Hepatic stellate cell (primary cell): ENCODE measurements around the gene SPATA45.

Experiments
- DNase-seq: peaks from one replicate; pipeline ENCODE4 v3.0.0; 2011; ENCODE audit warnings: low spot score

The SPATA45 gene

DNA sequence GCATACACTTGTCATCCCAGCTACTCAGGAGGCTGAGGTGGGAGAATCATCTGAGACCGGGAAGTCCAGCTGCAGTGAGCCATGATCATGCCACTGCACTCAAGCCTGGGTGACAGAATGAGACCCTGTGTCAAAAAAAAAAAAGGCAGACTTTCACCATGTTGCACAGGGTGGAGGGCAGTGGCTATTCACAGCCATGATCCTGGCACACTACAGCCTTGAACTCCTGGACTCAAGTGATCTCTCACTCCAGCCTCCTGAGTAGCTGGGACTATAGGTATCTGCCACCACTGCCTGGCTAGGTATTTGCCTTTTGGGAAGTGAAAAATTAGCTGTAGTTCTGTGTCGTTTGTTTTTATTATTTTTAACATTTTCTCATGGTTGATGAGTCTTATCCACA is 19.1 kb downstream of the SPATA45 start:
- DNase-seq = no peak

DNA sequence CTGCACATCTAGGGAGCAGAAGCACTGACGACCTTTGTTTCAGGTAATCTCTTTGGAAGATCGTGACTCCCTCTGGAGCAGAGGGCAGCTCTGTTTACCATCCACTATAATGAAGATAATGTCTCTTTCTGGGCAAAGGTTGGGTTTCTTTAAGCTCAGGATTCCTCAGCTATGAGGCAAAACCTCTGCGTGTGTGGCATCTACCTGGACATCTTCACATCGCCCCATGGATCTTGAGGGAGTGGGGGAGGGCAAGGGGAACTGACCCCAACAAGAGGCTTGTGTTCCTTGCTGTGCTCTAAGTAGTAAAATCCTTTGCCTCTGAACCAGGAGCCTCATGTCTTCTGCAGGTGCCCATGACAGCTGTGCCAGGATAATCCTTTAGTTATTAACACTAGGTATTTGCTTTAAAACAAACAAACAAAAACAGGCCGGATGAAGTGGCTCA is 19.6 kb downstream of the SPATA45 start:
- no peak for DNase-seq

DNA sequence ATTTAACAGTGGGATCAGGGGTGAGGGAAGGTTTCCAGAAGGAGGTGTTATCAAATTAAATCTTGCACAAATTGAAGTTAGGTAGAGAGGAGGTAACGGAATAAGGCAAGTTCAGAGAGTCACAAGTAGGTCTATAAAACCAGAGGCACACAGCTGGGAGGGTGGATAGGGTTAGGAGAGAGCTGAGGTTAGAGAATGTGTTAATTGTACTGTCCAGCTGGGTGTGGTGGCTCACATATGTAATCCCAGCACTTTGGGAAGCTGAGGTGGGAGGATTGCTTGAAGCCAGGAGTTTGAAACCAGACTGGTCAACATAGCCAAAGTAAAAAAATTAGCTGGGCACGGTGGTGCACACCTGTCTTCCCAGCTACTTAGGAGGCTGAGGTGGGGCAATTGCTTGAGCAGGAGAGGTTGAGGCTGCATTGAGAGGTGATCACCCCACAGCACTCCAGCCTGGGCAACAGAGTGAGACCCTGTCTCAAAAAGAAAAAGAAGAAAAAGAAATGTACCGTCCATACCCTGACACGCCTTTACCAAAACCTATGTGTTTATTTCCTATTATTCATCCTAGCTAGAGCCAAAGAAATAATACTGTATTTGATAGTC is 20.2 kb downstream of the SPATA45 start:
- DNase-seq = no peak

DNA sequence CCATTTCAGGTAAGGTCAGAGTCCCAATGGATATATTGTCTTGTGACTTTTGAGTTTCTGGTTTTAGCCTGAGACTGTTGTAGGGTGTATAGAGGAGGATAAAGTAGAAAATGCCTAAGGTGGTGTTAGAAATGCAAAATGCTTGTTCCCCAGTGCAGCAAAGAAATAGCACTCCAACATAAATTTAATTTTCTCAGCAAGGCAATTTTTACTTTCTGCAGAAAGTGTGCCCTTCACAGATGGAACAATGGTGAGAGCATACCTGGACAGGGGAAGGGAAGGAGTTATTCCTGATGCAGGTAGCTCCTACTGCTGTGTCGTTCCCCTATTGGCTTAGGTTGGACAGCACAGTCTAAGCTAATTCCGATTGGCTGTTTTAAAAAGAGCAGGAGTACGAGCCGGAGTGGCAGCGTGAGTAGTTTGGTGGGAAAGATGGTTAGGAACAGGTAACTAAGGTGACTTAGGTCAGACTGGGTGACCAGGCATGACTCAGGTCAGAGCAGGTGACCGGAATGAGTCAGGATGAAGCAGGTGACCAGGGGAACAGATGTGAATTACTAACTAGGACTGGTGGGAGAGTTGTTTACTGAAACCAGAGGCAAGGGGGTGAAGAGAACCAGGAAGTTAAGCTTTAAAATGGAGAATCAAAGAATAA is 21.5 kb downstream of the SPATA45 start:
- DNase-seq = no peak

DNA sequence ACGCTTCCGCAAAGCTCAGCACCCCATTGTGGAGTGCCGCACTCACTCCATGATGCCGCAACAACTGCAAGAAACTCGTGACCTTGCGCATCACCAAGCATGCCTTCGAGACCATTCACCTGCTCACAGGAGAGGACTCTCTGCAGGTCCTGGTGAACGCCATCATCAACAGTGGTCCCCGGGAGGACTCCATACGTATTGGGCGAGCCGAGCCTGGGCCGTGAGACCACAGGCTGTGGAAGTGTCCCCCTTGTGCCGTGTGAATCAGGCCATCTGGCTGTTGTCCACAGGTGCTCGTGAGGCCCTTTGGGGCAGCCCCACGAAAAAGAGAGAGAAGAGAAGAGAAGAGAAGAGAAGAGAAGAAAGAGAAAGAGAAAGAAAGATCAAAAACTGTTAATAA is 23.2 kb downstream of the SPATA45 start:
- DNase-seq = no peak

DNA sequence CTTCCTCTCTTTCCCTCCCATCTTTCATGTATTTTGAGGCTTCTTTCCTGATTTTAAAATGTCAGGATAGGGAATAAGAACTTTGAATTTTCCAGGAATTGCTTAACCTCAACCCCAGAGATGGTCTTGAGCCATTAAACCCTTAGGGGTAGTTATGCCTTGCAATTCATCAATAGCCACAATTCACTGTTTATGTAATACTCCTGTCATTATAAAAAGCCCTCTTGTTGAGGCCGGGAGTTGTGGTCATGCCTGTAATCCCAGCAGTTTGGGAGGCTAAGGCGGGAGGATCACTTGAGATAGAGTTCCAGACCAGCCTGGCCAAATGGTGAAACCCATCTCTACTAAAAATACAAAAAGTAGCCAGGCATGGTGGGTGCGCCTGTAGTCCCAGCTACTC is 24.5 kb downstream of the SPATA45 start:
- DNase-seq = no peak

DNA sequence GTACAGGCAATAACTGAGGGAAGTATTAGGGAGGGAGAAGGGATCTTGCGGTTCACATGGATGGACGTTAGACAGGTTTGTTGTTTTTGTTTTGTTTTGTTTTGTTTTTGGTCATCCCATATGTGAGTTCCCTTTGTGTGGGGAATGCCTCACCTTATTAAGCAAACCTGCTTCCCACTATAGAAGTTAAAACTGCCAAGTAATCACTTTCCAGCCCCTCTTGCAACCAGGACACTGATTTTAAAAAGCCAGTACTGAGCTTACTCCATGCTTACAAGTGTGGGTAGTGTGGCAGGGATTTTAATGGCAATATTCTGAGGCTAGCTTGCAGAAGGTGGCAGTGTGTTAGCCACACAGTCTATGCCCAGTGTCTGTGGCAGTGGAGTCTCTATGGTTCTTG is 26.5 kb downstream of the SPATA45 start:
- DNase-seq = no peak

DNA sequence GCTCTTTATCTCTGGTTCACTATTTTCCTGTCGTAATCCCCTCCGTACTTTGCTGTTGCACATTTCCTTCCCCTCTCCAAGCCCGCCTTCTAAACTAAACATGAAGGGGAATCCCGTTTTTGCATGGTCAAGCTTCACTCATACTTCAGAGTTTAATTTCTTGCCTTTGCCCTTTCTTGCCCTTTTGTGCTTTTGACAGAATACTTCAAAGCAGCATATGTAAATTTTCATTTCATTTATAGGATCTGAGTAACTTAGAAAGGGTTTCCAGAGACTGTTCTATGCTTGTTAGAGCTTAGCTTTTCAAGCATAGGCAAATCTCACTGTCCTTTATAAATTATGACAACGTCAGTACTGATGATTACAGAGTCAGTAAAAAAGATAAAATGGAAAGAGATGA is 27.7 kb downstream of the SPATA45 start:
- DNase-seq = no peak

DNA sequence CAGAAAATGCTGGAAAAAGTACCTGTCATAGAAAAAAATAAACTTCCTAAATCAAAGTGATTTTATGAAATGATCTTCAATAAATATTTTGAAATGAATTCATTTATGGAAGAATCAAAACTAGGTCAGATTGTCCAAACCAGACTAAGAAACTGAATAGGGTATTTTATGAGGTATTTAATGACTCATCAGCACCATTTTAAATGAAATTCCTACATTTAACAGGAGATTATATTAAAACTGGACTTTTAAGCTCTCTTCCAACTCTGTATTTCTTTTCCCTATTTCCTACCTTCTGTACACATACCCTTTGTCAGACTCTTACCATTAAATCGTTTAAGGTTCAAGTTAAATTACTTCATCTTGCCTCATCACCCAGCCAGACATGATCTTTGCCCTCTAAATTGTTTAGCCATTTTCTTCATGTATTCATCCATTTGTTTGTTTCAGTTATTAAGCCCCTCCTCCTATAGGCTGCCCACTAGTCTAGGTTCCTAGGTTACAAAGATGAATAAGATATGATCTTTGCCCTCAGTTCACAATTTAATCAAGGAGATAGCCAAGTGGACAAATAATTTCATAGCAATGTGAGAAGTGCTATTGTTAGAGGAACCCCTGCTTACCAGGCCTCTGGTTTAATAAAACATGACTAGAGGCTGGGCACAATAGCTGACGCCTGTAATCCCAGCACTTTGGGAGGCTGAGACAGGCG is 30.7 kb downstream of the SPATA45 start:
- no peak for DNase-seq

DNA sequence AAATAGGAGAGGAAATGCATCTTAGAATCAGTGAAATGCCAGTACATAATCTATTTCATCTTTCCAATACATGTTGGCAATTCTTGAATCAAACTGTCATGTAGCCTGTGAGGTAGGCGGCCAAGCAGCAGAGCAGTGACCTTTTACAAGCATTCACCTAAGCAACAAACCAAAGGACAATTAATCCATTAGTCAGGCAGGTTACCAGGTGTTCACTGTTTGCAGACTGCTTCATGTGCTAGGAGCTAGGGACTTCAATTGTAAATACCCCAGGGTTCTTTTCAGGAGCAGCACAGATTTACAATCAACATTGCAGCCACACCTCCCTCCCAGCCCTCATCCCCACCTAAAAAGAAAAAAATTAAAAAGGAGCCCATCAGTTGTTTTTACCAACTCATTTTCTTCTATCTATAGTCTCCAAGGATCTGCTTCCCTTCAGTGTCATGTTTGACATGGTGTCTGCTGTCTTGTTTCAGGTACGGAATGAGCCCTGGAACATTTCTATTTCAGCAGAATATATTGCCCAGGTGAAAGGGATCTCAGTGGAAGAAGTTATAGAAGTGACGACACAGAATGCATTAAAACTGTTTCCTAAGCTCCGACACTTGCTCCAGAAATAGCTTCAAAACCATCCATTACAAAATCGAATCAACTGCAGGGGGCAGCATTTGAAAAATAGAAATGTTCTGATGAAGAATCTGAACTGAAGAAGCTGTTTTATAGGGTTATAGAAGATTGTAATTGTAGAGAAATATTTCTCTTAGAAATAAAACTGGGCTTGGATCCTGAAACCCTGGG is 32.7 kb downstream of the SPATA45 start:
- no peak for DNase-seq

DNA sequence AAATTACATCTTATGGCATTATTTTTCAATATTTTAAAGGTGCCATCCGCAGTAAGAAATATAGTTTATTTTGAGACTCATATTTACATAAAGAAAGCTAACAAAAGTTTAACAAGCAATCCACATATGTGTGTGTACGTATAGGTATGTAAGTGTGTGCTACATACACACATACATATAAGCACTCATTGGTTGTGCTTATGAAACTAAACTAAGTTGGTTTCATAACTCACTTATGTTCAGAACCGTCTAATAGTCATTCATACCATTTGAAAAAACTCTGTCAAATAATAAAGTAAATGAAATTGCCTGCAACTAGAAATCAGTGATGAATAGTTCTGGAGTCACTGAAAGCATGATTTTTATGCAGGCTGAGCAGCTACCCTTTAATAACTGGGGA is 41.7 kb downstream of the SPATA45 start:
- no peak for DNase-seq

DNA sequence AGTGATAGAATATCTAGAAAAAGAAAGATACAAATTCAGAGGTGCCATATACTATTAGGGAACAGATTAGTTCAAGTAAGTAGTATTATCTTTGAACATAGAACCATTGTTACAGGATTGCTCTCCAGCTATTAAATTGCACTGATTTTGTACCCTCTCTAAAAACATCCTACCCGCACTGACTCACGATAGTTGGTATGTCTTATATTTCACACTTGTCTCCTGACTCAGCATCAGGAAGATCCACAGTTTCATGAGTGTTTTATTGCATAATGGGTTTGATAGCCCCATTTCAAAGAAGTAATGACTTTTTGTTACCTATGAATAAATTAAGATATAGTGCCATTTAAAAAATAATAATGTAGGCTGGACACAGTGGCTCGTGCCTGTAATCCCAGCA is 49.8 kb downstream of the SPATA45 start:
- no peak for DNase-seq

DNA sequence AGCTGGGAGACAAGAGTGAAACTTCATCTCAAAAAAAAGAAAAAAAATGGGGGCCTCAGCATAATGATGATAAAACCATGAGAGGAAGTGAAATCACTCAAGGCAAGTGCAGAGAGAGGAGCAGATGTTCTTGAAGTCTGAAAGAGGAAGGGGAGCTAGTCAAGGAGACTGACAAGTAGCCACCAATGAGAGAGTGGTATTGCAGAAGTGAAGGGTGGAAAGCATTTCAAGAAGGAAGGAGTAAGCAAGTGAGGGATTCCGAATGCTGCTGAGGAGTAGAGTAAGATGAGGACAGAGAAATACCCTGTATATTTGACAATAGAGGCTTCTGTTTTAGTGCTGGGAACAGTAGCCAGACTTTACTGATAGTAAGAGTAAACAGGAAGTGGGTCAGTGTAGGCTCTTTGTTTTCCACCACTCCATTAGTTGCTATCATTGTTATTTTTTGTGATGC is 52.9 kb downstream of the SPATA45 start:
- DNase-seq = no peak

DNA sequence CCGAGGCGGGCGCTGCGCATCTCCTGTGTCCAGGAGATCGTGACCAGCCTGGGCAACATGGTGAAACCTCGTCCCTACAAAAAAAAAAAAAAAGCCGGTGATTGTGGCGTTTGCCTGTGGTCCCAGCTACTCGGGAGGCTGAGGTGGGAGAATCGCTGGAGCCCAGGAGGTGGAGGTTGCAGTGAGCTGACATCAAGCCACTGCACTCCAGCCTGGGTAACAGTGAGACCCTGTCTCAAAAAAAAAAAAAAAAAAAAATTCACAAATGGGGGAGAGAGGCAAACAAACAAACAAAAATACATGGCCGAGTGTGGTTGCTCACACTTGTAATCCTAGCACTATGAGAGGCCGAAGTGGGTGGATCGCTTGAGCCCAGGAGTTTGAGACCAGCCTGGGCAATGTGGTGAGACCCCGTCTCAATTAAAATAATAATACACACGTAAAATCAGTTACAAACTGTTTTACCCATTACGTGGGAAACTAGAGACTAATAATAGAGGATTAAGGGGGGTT is 55.0 kb downstream of the SPATA45 start:
- DNase-seq = no peak

DNA sequence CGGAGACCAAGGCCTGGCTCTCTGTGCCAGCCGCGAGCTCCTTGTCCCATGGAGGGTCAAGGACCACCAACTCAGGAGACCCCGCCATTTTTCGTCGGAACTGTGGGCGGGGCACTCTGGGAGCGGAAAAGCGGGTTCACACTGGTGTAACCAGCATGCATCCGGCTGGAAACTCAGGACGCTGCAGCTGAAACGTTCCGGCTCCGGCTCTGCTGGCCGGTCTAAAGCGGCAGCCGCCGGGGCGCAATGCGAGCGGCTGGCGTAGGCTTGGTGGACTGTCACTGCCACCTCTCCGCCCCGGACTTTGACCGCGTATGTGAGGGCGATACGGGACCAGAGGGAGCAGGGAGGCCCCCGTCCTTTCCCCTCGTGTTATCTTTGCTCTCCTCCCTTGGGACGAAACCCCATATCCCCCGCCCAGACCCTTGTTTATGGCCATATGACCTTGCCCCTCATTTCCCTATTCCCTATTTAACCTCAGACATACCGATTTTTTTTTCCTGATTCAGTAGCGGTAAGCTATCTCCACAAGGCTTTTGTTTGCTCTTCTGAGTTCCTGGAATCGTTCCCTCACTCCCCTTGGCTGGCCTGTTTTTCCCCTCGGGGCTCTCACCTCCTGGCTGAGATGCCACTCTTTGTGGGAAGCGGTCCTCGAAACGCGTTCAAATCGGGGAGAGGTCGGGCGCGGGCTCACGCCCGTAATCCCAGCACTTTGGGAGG is 55.6 kb downstream of the SPATA45 start, which contains the start of the genes NSL1 and TATDN3:
TSS of gene NSL1 (minus strand) at position 102 of the 720 bp plus-strand sequence. CDS start at position 88, 14 bp downstream.
TSS of gene TATDN3 (plus strand) at position 219 of the 720 bp plus-strand sequence. CDS start at position 247, 28 bp downstream.
- peak; percentile 82 for DNase-seq

DNA sequence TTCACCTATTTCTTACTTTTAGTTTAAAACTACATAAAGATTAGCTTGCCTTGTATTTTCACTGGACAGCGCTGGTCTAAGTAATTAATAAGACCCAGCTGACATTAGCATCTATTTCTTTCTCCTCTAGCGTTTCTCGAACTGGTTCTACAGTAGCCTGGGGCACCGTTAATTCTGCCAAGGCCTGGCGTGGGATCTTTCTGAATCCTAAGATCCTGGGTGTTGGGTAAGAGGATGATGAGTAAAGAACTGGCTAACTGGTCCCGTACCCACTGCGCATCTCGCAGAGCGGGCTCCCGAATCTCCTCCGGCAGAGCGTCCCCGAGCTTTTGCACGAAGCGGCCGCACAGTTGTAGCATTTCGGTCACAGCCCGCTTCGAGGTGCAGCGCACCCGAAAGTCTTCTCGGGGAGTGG is 56.2 kb downstream of the SPATA45 start:
- peak; percentile 81 for DNase-seq

DNA sequence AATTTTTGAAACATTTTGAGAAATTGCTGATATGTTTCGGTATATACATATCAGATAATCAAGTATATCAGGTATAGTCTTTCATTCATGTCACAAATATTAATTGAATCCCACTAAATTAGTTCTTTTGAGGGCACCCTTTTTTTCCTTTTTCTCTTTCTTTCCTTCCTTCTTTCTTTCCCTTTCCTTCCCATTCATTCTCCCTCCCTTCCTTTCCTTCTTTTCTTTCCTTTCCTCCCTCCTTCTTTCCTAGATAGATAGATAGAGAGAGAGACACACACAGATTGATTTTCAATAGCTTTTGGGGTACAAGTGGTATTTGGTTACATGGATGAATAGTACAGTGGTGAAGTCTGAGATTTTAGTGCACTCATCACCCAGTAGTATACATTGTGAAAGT is 61.6 kb downstream of the SPATA45 start:
- no peak for DNase-seq

DNA sequence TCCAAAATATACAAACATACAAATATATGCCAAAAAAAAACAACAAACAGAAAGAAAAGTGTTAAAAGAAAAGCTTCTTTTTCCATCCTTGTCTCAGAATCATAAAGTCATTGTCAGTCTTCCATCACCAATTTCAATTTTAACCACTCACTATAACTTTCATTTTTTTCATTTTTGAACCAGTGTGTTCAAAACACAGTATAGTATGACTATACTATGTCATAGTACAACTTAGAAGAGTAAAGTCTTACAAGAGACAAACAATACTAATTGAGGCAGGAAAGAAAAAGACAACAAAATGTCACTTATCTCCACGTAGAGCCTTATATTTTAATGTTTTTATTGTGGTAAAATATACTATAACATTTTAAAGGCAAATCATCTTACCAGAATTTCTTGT is 63.5 kb downstream of the SPATA45 start:
- no peak for DNase-seq

DNA sequence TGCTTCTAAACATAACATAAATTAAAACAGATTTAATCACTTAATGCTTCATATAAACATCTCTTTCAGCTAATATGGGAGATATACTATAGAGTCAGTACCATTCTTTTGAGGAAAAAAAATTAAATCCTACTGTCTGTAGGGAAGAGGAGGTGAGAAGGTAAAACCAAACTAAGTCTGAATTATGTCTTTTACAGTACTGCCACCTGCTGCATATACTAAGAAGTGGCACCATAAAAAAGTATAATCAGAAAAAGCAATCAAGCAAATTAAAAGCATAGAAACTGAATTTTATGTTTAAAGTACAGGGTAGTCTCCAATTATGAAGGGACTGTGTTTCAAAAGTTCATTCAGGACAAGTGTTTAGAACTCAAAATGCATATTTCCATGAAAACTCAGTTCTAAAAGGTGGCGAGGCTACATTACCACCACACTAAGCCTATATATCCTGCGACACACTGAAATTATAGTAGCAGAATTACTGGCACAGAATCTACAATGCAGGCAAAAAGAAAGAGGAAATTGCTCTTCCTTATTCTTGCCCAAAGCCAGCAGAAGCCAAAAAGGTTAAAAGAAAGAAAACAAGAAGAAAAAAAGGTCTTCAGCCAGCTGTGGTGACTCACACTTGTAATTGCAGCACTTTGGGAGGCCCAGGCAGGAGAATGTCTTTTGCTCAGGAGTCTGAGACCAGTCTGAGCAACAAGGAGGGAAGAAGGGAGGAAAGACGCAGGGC is 64.9 kb downstream of the SPATA45 start:
- DNase-seq = no peak

DNA sequence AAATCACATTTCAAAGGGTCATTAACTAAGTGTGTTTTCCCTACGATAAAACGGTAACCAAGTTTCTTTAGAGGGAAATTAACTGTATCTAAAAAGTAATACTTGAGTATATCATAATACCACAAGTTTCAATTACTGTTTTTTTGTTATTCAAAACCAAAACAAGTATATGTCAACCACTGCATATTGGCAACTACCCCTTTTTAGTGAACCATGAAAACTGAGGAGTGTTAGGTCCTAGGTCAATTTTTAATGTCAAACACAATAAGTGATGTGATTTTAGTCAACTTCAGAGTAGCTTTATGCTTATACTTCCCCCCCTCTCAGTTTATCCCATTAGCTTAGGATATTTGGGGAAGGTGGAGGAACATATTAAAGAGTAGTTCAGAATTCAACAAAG is 66.2 kb downstream of the SPATA45 start:
- no peak for DNase-seq

DNA sequence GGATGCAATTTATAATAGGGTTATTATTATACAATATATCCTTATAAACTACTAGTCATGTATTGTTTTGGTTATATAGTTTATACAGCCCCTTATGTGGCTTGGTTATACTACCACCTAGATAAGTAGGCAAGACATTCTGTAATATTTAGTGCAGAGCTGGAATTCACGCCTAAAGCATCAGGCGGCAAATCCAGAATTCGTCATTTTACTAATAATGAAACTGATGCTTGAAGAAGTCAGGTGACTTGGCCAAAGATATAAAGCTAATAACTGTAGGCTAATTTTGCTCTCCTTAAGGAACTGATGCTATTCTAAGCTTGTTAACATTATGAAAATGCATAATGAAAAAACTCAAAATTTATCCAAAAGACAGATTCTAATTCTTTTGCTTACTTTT is 66.7 kb downstream of the SPATA45 start:
- DNase-seq = no peak
